SJCRH30 (cell line): ENCODE measurements around the gene DKK3. TPM values are rescaled to one million over a fixed set of nuclear protein-coding genes. Genes with fewer than 3 reads are reported as not detected.

Source experiments
- DNase-seq, 2 experiments: peaks; one replicate each; pipeline ENCODE4 v3.0.0-alpha.2; 2015 to 2020
- H3K27ac ChIP-seq: fragments of 250-450 bp; sonication (Bioruptor Pico); 2 replicates; pipeline ENCODE4 v1.5.1; 2020; ENCODE audit warnings: mild to moderate bottlenecking, moderate library complexity
- H3K27me3 ChIP-seq: fragments of 250-450 bp; sonication (Bioruptor Pico); 2 replicates; pipeline ENCODE4 v1.5.1; 2020; ENCODE audit warnings: mild to moderate bottlenecking, moderate library complexity
- H3K36me3 ChIP-seq: fragments of 250-450 bp; sonication (Bioruptor Pico); 2 replicates; pipeline ENCODE4 v1.5.1; 2020; ENCODE audit warnings: mild to moderate bottlenecking, moderate library complexity
- H3K4me1 ChIP-seq: fragments of 250-450 bp; sonication (Bioruptor Pico); 2 replicates; pipeline ENCODE4 v1.5.1; 2020; ENCODE audit warnings: mild to moderate bottlenecking, moderate library complexity
- H3K4me3 ChIP-seq: fragments of 250-450 bp; sonication (Bioruptor Pico); 2 replicates; pipeline ENCODE4 v1.5.1; 2020; ENCODE audit warnings: mild to moderate bottlenecking, moderate library complexity
- H3K9me3 ChIP-seq: fragments of 250-450 bp; sonication (Bioruptor Pico); replicated peaks from 2 replicates; pipeline ENCODE4 v1.5.1; 2020; ENCODE audit warnings: mild to moderate bottlenecking, moderate library complexity
- total RNA-seq: library from RNA; depleted of rRNA; stranded (reverse); fragments of >200 nt; shearing (Covaris generic); gene quantifications from 2 replicates; pipeline ENCODE4 v1.2.3, GENCODE V29; 2014

The DKK3 gene
- total RNA-seq, 1 experiment from 2014 or later, result 13.9 TPM

- no peaks in the 10 kb centered on the region for H3K27me3 ChIP-seq
- peaks cover 7% of the 10 kb centered on the region; the same call in 1 of the 2 replicates for H3K9me3 ChIP-seq
- no peaks in the 10 kb centered on the region for H3K36me3 ChIP-seq
- H3K4me1 ChIP-seq, result peaks cover 3% of the 10 kb centered on the region; the same call in 1 of the 2 replicates
- H3K27ac ChIP-seq, result peak overlapping the region; percentile 9; the same call in 1 of the 2 replicates
- H3K4me3 ChIP-seq, result peak overlapping the region; percentile 13
- no peak for DNase-seq
Observed at GRCh38 chr11:12019866-12020416, 11.5 kb upstream of the DKK3 start.

GRCh38 chr11:12019337-12019736 is 10.9 kb upstream of the DKK3 start:
- peaks cover 3% of the 10 kb centered on the region; the same call in 1 of the 2 replicates for H3K4me1 ChIP-seq

GRCh38 chr11:12017865-12018453 is 9.5 kb upstream of the DKK3 start:
- Histone ChIP-seq H3K4me1 (peaks cover 3% of the 10 kb centered on the region; the same call in 1 of the 2 replicates), H3K9me3 (no peaks in the 10 kb centered on the region), H3K36me3 (no peaks in the 10 kb centered on the region), H3K27ac (no peak overlapping the region), H3K27me3 (no peaks in the 10 kb centered on the region), H3K4me3 (no peak overlapping the region)
- DNase-seq, result no peak

More at GRCh38 chr11:12019337-12019736, 10.9 kb upstream of the DKK3 start:
- peak; percentile 68 to 84 for DNase-seq
- Histone ChIP-seq H3K27ac (peak overlapping the region; percentile 9; the same call in 1 of the 2 replicates), H3K9me3 (peaks cover 1% of the 10 kb centered on the region; the same call in 1 of the 2 replicates), H3K27me3 (no peaks in the 10 kb centered on the region), H3K36me3 (no peaks in the 10 kb centered on the region), H3K4me3 (peak overlapping the region; percentile 13)

- Histone ChIP-seq H3K4me1 (peaks cover 3% of the 10 kb centered on the region; the same call in 1 of the 2 replicates), H3K27ac (no peak overlapping the region), H3K9me3 (no peaks in the 10 kb centered on the region), H3K36me3 (no peaks in the 10 kb centered on the region), H3K4me3 (no peak overlapping the region), H3K27me3 (no peaks in the 10 kb centered on the region)
- DNase-seq, result no peak
Observed at GRCh38 chr11:12017243-12017678, 8.8 kb upstream of the DKK3 start.

- DNase-seq, result no peak
- Histone ChIP-seq H3K27ac (no peak overlapping the region), H3K9me3 (no peaks in the 10 kb centered on the region), H3K4me1 (peaks cover 3% of the 10 kb centered on the region; the same call in 1 of the 2 replicates), H3K36me3 (no peaks in the 10 kb centered on the region), H3K27me3 (no peaks in the 10 kb centered on the region), H3K4me3 (no peak overlapping the region)
Observed at GRCh38 chr11:12016246-12016645, 7.8 kb upstream of the DKK3 start.

- H3K36me3 ChIP-seq, result no peaks in the 10 kb centered on the region
- no peak overlapping the region for H3K4me3 ChIP-seq
- H3K4me1 ChIP-seq, result peaks cover 3% of the 10 kb centered on the region; the same call in 1 of the 2 replicates
- H3K9me3 ChIP-seq, result no peaks in the 10 kb centered on the region
- no peaks in the 10 kb centered on the region for H3K27me3 ChIP-seq
- no peak overlapping the region for H3K27ac ChIP-seq
- DNase-seq, result no peak
Observed at GRCh38 chr11:12015486-12015885, 7.1 kb upstream of the DKK3 start.

GRCh38 chr11:12013781-12014180 is 5.4 kb upstream of the DKK3 start:
- no peak overlapping the region for H3K4me3 ChIP-seq
- no peaks in the 10 kb centered on the region for H3K4me1 ChIP-seq
- H3K36me3 ChIP-seq, result no peaks in the 10 kb centered on the region
- no peak overlapping the region for H3K27ac ChIP-seq
- no peaks in the 10 kb centered on the region for H3K27me3 ChIP-seq
- H3K9me3 ChIP-seq, result no peaks in the 10 kb centered on the region
- DNase-seq, result no peak

GRCh38 chr11:12009617-12010321 is 1.3 kb upstream of the DKK3 start:
- no peaks in the 10 kb centered on the region for H3K27me3 ChIP-seq
- H3K4me3 ChIP-seq, result peak overlapping the region; percentile 66
- H3K27ac ChIP-seq, result no peak overlapping the region
- H3K9me3 ChIP-seq, result no peaks in the 10 kb centered on the region
- no peaks in the 10 kb centered on the region for H3K36me3 ChIP-seq
- no peak for DNase-seq
- no peaks in the 10 kb centered on the region for H3K4me1 ChIP-seq

- H3K36me3 ChIP-seq, result no peaks in the 10 kb centered on the region
- peak; percentile 79 to 85 for DNase-seq
- no peak overlapping the region for H3K27ac ChIP-seq
- H3K9me3 ChIP-seq, result no peaks in the 10 kb centered on the region
- peak overlapping the region; percentile 66 for H3K4me3 ChIP-seq
- H3K27me3 ChIP-seq, result no peaks in the 10 kb centered on the region
- H3K4me1 ChIP-seq, result peaks cover 2% of the 10 kb centered on the region; the same call in 1 of the 2 replicates
Observed at GRCh38 chr11:12008790-12009616, 577 bp upstream of the DKK3 start.

- Histone ChIP-seq H3K4me3 (no peak overlapping the region), H3K4me1 (peaks cover 6% of the 10 kb centered on the region; the same call in 1 of the 2 replicates), H3K27ac (no peak overlapping the region), H3K9me3 (no peaks in the 10 kb centered on the region), H3K36me3 (no peaks in the 10 kb centered on the region), H3K27me3 (no peaks in the 10 kb centered on the region)
- DNase-seq, result no peak
Observed at GRCh38 chr11:12007230-12007593, 1.2 kb downstream of the DKK3 start.

GRCh38 chr11:12006552-12007229 is 1.7 kb downstream of the DKK3 start:
- H3K27ac ChIP-seq, result no peak overlapping the region
- no peak overlapping the region for H3K4me3 ChIP-seq

GRCh38 chr11:12005476-12005875 is 3.0 kb downstream of the DKK3 start:
- Histone ChIP-seq H3K36me3 (no peaks in the 10 kb centered on the region), H3K4me3 (no peak overlapping the region), H3K9me3 (no peaks in the 10 kb centered on the region), H3K27me3 (no peaks in the 10 kb centered on the region), H3K4me1 (peaks cover 6% of the 10 kb centered on the region; the same call in 1 of the 2 replicates), H3K27ac (no peak overlapping the region)
- DNase-seq, result no peak

More at GRCh38 chr11:12006552-12007229, 1.7 kb downstream of the DKK3 start:
- Histone ChIP-seq H3K9me3 (no peaks in the 10 kb centered on the region), H3K27me3 (no peaks in the 10 kb centered on the region), H3K36me3 (no peaks in the 10 kb centered on the region), H3K4me1 (peaks cover 6% of the 10 kb centered on the region; the same call in 1 of the 2 replicates)
- DNase-seq, result no peak

GRCh38 chr11:12005061-12005460 is 3.4 kb downstream of the DKK3 start:
- no peak for DNase-seq
- Histone ChIP-seq H3K27ac (no peak overlapping the region), H3K4me3 (no peak overlapping the region), H3K4me1 (peaks cover 6% of the 10 kb centered on the region; the same call in 1 of the 2 replicates), H3K36me3 (no peaks in the 10 kb centered on the region), H3K9me3 (no peaks in the 10 kb centered on the region), H3K27me3 (no peaks in the 10 kb centered on the region)

- Histone ChIP-seq H3K27ac (no peak overlapping the region), H3K9me3 (no peaks in the 10 kb centered on the region), H3K4me1 (peaks cover 6% of the 10 kb centered on the region; the same call in 1 of the 2 replicates), H3K36me3 (no peaks in the 10 kb centered on the region), H3K27me3 (no peaks in the 10 kb centered on the region), H3K4me3 (no peak overlapping the region)
- DNase-seq, result no peak
Observed at GRCh38 chr11:12003815-12004214, 4.6 kb downstream of the DKK3 start.
